ENCODE data around the gene ZNF346.

DNA sequence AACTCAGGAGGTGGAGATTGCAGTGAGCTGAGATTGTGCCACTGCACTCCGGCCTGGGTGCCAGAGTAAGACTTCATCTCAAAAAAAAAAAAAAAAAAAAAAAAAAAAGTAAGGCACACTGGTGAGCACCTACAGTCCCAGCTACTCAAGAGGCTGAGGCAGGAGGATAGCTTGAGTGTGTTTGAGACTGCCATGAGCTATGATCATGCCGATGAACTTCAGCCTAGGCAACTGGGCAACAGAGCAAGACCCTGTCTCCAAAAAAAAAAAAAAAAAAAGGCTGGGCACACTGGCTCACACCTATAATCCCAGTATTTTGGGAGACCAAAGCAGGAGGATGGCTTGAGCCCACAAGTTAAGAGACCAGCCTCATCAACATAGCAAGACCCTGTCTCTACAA is 36.2 kb upstream of the ZNF346 start:
- TF ChIP-seq, protein P1, sequence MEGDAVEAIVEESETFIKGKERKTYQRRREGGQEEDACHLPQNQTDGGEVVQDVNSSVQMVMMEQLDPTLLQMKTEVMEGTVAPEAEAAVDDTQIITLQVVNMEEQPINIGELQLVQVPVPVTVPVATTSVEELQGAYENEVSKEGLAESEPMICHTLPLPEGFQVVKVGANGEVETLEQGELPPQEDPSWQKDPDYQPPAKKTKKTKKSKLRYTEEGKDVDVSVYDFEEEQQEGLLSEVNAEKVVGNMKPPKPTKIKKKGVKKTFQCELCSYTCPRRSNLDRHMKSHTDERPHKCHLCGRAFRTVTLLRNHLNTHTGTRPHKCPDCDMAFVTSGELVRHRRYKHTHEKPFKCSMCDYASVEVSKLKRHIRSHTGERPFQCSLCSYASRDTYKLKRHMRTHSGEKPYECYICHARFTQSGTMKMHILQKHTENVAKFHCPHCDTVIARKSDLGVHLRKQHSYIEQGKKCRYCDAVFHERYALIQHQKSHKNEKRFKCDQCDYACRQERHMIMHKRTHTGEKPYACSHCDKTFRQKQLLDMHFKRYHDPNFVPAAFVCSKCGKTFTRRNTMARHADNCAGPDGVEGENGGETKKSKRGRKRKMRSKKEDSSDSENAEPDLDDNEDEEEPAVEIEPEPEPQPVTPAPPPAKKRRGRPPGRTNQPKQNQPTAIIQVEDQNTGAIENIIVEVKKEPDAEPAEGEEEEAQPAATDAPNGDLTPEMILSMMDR (IDR thresholded peaks at IDR 0.05) = no peak
- no peak for TF ChIP-seq POLR2A (IDR thresholded peaks at IDR 0.05)

Data from testis (tissue), 2 donors.